Measurements from ENCODE around the gene PCNX4.

PCNX4 gene

DNA sequence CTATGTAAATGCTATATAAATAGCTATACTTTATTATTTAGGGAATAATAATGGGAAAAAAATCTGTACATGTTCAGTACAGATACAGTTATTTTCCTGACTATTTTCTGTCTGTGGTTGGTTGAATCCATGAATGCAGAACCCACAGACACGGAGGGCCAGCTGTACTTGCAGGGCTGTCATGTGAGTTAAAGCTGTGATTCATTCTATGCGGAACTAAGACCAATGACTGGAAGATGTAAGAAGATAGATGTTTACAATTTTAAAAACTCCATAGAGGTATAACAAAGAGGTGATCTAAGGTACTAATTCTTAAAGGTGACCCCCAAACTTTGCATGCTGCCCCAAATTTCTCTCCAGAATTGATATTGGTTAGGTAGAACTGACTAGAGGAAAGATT is 14.6 kb downstream of the PCNX4 start:
- DNase-seq: no peak

GRCh38 chr14:60107477-60107876 is 15.8 kb downstream of the PCNX4 start:
- DNase-seq: no peak

DNA sequence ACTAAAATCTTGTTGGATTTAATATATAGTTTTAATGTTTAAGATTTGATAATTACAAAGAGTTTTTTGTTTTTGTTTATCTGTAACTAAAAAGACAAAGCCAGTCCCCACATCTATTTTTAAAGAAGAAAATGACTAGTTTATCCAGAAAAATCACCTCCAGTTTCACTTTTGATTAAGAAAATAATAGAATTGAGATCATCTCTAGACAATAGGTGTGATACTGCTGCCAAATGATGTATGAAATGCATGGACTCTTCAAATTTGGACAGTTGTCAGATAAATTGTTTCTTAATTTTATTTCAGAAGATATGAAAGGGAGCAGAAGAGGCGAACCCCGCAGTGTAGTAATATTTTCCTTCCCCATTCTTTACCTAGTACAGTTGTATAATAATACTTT is 20.0 kb downstream of the PCNX4 start:
- DNase-seq: no peak

DNA sequence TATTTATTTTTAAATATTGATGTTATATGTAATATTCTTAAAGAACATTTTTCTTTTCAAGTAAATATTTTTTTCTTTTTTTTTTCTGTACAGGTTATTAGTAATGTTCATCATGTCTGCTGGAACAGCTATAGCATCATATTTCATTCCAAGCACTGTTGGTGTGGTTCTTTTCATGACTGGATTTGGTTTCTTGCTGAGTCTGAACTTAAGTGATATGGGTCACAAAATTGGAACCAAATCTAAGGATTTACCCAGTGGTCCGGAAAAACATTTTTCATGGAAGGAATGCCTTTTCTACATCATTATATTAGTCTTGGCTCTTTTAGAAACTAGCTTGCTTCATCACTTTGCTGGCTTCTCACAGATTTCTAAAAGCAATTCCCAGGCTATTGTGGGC is 23.2 kb downstream of the PCNX4 start:
- DNase-seq: no peak

- DNase-seq: no peak
These were observed 24.5 kb downstream of the PCNX4 start for GRCh38 chr14:60116181-60116580.

DNA sequence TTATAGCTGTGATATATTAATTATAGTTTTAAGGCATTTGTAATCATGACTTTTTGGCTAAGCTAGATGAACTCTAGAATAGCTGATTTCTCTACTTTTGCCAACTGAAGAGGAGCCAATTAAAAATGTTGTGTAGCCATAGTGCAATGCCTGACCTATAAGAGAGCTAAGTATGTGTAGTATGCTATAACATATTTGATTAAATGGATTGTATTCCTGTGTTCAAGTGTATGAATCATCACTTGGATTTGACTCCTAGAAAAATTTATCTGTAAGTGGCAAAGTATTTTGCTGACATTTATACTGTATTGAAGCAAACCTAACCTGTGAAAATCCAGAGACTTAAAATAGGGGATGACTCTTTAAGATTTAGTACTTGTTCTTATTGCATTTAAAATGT is 34.2 kb downstream of the PCNX4 start:
- DNase-seq: no peak

GRCh38 chr14:60133487-60133886 is 41.8 kb downstream of the PCNX4 start:
- DNase-seq: no peak

GRCh38 chr14:60134702-60135101 is 43.0 kb downstream of the PCNX4 start:
- no peak for DNase-seq

- peak; percentile 73 for DNase-seq
These were observed 60.0 kb downstream of the PCNX4 start for GRCh38 chr14:60151715-60152114.

GRCh38 chr14:60153991-60154390 is 62.3 kb downstream of the PCNX4 start:
- DNase-seq: peak; percentile 30

DNA sequence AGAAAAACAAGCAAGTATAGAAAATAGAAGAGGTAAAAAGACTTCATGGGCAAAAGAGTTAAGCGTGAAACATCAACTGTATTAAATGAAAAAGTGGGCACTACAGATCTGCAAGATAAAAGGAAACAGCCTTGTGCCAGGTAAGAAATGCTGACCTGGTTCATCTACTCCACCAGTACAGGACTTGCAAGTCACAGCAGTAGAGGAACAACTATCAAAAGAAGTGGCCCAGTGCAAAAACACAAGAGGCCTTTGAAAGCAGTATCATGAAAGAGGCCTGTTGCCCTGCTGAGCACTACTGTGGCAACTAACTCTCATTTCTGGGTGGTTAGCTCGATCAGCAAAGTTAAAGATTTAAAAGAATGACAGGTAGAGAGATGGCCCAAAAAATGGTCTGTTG is 62.9 kb downstream of the PCNX4 start:
- no peak for DNase-seq

DNA sequence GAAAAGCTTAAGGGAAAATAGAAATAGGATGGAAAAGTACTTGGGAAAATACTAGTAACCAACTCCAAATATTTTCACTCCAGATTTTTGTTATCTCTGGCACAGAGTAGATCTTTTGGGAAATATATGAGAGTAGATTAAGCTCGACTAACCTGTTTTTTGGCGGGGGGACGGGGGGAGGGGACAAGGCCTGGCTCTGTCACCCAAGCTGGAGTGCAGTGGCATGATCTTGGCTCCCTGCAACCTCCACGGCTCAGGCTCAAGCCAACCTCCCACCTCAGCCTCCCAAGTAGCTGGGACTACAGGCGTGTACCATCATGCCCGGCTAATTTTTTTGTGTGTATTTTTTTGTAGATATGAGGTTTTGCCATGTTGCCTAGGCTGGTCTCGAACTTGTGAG is 68.7 kb downstream of the PCNX4 start:
- no peak for DNase-seq

- DNase-seq: no peak
These were observed 69.7 kb downstream of the PCNX4 start for GRCh38 chr14:60161196-60162107.

- DNase-seq: no peak
These were observed 72.0 kb downstream of the PCNX4 start for GRCh38 chr14:60163693-60164092.

DNA sequence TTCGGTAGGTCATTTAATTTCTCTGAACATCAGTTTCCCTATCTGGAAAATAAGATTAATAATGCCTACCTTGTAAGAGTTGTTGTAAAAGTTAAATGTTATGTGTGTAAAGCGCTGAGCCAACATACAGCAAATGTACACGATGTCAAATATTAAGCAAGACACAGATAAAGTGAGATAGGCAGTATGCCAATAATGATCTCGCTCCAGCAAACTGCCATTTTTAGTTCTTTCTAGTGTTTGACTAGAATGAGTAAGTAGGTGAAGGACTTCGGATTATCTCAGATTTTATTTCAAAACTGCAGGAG is 72.6 kb downstream of the PCNX4 start:
- no peak for DNase-seq

GRCh38 chr14:60164712-60165546 is 73.2 kb downstream of the PCNX4 start, which contains the start of gene DHRS7:
Gene DHRS7 (minus strand): TSS chr14:60165398. CDS start chr14:60165309, 89 bp downstream.
- DNase-seq: peak; percentile 74

- no peak for DNase-seq
These were observed 73.8 kb downstream of the PCNX4 start for GRCh38 chr14:60165547-60165876.

GRCh38 chr14:60166142-60166541 is 74.4 kb downstream of the PCNX4 start:
- DNase-seq: peak; percentile 39

- DNase-seq: no peak
These were observed 78.0 kb downstream of the PCNX4 start for GRCh38 chr14:60169722-60170121.

- DNase-seq: no peak
These were observed 79.2 kb downstream of the PCNX4 start for GRCh38 chr14:60170948-60171347.

DNA sequence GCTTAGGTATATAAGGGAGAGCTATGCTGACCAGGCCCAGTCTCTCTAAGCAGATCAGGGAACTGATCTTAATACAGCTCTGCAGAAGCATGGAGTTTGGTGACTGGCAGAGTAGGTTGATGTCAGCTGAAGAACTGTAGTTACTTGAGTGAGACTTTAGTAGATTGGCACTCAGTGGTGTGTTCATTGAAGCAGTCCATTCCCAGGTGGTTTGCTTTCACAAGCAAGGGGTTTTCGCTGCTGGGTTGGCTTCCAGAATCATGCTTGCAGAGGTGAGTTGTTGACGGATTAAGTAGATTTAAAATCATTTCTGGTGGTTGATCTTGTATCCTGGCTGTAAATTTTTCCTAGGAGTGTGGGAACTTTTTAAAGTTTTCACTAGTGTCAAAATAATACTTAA is 80.0 kb downstream of the PCNX4 start:
- no peak for DNase-seq

DNA sequence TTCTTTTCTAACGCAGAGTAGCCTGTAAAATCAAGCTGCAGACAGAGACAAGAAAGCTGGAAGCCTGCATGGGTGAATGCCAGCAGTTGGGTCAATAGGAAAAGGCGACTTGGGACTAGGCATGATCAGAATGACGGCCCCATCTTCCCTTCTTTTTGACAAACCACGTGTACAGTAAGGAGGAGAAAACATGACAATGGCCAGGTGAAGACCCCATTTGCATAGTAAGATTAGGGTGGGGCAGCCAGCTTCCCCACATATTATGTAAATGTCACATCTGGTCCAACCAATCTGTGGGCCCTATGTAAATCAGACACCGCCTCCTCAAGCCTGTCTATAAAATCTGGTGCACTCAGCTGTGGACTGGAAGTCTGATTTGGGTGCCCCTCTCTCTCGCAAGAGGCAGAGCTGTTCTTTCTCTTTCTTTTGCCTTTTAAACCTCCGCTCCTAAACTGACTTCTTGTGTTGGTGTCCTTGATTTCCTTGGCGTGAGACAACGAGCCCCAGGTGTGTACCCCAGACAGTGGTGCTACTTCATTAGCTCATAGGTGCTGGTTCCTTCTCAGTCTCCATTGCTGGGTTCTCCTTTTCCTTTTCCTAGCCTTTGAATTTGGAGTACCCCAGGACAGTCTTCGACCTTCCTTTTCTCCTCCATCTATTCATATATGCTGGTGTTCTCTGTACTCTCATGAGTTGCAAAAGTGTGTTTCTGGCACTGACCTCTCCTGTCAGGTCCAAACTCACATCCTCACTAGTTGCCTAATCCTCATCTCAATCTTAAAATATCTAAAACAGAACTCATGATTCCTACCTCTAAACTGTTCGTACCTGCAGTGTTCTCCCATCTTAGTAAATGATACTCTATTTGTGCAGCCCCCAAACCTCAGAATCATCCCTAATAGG is 82.9 kb downstream of the PCNX4 start:
- DNase-seq: no peak

- no peak for DNase-seq
These were observed 83.7 kb downstream of the PCNX4 start for GRCh38 chr14:60175255-60175902.
